Measurements from ENCODE around the gene MSI1.
A peak's percentile ranks its signal among the peaks of the same experiment; 100 is the strongest.

MSI1 gene

DNA sequence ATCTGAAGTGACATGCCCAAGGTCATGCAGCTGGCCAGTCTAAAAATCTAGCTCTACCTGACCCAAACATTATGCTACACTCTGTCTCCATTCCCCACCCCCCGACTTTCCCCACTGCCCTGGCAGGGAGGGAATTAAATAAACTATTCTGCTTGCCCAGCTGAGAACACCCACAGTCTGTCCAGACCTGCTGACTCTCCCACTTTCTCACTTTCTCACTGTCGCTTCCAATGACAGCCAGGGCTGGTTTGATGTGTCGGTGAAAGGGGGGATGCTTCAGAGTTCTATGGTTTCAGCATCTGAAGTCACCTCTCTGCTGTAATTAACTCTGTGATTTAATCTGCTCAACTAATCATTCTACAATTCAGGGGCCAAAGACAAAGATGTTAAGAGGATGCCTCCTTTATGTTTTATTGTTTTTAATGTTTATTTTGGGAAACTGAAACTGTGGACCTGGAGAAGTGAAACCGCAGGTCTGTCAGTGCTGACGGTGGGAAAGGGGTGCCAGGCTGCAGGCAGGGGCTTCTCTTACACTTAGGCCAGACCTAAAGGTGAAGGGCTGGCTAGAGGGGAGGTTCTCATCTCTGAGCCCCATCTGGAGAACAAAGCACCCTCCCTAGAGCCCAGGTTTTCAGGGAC is 8.1 kb upstream of the MSI1 start:
- no peak for DNase-seq

DNA sequence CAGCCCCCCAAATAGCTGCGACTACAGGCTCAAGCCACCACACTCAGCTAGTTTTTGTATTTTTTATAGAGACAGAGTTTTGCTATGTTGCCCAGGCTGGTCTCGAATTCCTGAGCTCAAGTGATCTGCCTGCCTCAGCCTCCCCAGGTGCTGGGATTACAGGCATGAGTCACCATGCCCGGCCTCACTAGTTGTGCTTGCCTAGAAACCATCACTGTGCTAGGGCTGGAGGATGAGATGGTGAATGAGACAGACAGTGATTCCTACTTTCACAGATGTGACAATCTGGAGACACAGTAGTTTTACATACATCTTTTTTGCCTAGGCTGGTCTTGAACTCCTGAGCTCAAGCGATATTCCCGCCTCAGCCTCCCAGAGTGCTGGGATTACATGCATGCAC is 7.5 kb upstream of the MSI1 start:
- no peak for DNase-seq

DNA sequence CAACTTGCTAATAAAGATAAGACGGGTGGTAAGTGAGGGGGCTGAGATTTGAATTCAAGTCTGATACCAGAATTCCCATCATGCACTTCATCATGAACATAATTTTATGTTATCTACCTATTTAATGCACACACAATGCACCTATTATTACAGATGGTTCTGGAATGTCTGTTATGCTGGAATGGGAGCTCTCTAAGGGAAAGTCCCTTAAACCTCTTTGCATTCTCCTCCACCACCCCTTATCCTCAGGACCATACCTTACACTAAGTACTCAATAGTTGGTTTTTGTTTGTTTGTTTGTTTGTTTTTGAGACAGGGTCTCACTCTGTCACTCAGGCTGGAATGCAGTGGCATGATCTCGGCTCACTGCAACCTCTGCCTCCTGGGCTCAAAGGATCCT is 7.0 kb upstream of the MSI1 start:
- DNase-seq: no peak

DNA sequence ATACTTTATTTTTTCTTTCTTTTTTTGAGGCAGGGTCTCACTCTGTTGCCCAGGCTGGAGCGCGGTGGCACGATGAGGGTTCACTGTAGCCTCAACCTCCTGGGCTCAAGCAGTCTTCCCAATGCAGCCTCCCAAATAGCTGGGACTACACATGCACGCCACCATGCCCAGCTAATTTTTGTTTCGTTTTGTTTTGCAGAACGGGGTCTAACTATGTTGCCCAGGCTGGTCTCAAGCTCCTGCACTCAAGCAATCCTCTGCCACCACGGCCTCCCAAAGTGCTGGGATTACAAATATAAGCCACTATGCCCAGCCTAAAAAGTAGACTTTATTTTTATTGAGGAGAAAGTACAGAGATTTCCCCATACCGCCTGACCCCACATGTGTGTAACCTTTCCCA is 4.7 kb upstream of the MSI1 start:
- no peak for DNase-seq

DNA sequence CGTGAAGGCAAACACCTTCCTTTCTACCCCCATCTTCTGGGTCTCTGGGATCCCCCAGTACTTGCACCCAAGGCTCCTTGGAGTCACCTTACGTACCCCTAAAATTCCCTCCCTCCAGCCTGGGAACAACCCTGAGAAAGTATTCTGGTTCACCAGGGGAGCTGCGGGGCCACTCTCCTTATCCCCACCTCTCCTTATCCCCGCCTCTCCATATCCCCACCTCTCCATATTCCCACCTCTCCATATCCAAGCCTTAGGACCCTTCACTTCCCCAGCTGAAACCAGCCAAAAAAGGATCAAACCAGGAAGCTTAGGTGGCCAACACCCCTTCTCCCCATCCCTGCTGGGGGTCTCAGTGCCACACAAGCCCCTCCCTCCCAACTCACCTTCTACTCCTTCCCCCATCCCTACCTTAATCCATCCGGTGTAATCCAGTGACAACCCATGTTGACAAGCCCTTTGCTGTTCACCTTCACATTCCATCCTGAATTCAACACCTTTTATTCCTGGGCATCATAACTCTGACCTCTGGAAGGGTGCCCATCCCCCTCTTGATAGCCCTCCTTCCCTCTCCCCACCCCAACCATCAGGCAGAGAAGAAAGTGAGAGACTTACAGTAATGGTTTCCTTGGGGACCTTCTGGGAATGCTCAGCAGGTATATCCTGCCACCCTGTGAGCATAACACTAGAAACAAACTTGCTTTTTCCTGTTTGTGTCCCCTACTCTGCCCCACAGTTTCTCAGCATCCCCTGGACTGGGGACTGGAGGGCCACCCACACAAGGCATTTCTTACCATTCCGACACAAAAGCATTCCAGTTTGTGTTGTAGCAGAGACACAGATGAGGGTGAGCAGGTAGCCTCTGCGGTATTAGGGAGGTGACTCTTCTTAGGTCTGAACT is 1.6 kb upstream of the MSI1 start:
- no peak for DNase-seq

DNA sequence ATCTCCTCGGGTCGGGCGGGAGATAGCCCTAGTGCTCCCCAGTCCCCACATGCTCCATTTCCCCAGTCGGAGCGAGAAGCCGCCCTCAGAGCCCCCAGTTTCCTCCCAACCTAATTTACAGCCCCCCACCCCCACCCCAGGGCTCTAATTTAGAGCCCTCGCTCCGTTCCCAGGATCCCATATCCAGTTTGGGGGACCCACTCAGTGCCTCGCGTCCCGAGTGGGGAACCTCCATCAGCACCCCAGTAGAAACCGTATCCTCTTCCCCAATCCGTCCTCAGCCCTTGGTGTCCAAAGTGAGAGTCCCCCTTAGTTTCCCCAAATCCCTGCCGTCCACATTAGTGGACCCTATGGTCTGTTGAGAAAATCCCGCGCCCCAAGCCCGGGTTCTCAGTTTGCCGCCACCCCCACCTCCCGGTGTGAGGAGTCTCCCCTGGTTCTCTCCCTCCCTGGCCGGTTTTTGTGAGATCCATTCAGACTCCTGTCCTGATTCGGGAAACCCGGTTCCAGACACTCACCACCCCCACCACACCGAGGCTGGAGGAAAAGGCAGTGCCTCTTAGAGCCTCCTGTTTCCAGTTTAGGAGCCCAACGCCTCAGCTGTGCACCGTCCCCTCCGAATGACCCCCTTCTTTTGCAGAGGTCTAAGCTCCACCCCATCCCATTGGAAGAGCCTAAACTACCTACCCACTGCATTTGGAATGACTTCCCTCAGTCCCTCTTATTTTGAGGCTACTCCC is 809 bp upstream of the MSI1 start:
- DNase-seq: no peak

DNA sequence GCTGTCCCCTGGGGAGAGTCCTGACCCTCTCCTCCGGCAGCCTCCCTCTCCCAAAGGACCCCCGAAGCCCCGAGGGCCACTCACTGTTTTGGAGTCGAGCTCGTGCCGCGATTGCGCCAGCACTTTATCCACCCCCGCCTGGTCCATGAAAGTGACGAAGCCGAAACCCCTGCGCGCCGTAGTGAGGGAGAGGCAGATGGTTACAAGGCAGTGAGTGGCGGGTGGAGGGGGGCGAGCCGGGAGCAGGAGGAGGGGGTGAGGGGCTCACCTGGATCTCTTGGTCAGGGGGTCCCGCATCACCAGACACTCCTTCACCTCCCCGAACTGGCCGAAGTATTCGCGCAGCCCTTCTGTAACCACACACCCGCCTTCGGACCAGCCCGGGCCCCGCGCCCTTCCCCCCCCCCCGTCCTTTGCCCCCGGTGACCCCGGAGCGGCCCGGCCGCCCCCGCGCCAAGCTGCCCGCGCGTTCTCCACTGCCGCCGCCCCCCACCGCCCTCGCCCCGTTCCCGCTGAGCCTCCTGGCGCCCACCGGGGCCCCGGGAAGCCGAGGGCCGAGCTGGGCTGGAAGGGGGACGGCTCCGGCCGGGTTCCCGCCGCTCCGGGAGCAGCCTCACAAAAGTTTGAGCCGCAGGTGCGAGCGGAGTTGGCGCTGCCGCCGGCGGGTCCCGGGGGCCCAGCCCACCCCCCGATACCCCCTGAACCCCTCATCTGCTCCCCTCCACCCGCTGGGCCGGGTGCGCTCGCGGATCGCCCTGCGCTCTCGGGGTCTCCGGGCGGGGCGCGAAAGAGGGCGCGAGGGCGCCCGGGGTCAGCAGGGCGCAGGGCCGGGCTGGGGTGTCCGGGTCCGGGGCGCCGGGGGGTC is 808 bp downstream of the MSI1 start:
- DNase-seq: no peak

DNA sequence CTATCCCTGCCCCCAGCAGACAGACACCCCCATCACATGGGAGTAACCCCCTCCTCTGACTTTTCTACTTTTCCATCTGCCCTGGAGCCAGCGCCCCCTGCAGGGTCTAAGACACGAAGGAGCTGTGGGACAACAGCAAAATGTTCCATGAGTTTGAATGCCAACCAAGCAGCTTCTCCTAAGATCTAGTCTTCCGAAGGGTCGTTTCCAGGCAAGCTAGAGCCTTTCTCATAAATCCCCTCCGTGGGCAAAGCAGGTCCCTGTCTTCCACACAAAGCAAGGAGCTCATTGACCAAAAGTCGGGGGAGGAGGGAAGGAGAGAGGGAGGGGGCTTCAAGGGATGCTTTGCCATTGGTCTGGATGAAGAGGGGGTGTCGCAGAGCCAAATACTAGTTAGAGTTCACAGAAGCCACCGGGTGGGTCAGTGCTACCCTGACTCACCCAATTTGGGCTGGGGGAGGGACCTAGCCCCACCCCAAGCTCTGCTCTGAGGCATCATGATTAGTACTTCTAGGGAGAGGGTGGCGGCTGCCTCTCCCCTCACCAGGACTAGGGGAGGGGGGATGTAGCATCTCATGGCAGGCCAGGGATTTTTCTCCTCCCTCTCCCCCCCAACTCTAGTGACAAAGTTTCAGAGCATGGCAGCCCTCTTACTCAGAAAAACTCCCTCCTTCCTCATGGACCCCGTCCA is 1.6 kb downstream of the MSI1 start:
- no peak for DNase-seq

DNA sequence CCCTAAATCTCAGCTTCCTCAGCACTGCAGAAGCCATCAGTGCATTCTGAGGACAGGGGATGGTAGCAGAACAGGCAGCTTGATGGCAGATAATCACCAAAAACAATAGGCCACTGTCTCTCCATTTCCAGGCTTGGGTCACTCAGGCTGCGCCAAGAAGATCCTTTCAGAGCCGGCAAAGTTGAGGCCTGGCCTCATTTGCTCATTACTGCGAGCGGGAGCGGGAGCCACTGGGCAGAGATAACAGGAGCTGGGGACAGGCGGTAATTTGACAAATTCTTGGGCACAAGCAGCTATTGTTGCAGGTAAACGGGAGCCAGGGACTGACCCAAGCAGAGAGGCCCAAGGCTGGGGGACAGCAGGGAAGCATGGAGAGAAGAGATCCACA is 2.1 kb downstream of the MSI1 start:
- no peak for DNase-seq

DNA sequence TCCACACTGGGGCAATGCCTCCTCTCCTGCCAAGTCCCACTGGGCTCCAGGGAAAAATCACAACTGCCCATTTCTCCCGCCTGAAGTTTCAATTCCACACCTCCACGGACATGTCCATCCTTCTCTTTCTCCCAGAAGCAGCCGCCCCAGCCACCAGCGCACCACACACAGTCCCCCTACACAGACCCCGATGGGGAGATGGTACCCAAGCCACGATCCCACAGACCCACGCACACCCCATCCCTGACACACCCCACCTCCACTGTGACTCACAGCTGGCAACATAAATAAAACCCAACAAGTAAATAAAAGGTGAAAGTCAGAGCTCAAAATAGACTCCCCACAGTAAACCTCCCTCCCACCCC is 2.6 kb downstream of the MSI1 start:
- DNase-seq: no peak

DNA sequence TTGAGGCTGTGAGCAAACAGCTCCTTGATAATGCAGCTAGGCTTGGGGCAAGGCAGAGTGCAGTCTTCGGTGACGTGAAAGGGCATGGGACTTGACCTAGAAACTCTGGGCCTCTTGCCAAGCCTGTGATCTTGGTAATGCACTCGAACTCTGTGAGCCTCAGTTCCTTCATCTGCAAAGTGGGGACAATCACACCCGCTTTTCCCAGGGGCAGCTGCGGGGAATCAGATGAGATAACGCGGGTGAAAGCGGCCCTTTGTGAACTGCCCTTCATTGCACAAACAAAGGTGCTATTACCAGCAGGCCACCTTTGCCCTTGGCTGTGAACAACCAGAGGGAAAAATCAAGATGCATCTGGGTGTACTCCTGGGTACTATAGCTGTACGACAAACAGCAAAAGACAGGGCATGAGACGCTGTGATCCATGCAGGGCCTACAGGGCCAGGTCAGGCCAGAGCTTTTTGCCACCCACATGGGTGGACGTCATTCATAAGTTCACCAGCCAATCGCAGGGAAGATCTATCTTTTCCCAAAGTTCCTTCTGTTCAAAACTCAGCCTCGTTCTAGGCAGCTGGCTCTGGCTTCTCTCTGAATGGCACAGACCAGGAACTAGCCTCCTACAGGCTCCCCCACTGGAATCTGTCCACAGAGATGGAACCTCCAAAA is 3.2 kb downstream of the MSI1 start:
- DNase-seq: no peak

DNA sequence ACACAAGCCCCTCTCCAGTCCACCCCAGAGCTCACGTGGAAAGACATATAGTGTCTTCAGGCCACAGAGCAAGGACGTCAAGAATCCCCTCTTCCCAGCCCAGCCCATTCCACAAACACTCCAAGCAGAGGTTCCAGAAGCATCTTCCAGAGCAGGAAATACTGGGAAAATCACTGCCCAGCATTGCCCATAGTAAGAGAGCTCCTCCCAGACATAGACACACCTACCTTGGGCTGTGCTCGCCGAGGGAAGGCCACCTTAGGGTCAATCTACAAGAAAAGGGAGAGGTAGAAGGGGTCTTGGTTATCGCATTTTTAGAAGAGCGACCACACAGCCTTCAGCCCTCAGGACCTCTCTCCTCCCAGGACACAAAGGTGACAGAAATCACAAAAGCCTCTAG is 4.5 kb downstream of the MSI1 start:
- DNase-seq: no peak

DNA sequence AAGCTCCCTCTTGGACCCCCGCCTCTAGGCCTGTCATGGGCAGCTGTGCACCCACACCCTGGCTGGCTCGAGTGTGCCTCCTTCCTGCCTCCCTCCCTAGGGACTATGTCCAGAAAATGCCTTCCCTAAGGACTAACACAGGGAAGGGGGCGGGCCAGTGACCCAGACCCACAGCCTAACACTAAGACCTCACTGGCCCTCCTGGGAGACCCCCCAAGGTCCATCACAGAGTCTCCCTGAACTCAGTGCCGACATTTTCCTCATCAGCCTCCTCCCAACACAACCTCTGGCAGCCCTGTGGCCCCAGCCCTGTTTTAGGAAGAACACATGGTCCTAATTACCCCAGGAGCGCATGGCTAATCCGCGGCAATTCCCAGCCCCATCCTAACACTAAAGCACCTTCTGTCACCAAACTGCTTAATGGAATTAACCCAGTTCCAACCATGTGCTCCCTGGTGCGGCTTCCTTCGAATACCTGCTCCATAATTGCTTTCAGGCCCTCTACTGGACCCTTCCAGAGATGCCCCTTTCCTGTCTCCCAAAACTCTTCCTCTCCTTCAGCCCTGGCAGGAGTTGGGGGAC is 5.6 kb downstream of the MSI1 start:
- peak in 1 of 2 experiments; percentile 19 for DNase-seq

DNA sequence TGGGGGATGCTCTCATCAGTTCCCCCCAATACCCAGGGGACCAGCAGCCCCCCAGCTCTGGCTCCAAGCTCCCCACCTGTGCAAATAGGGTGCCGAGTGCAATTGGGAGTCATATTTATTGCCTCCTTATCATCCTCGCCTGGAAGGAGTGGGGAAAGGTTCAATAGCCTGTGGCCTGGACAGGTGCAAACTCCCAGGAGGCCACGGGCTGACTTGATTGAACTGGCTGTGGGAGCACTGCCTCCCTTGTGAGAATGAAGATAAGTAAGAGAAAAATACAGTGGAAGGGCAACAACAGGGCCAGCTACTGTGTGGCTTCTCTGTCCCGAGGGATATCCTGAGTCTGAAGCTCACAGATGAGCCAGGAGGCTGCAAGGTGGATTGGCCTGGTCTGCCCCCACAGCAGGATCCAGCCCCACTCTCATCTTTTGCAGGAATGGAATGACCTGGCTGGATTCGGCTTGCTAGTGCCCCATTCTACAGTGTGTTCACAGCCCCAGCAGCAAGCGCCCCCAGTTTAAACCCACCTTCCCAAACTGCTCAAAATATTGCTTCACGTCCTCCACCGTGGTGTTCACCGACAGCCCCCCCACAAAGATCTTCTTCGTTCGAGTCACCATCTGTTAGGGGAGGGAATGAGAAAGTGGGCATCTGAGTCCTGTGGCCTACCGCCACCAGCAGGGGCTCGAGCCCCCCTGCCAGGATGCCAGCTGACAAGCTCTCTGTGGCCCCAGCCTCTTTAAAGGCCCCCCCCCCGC is 6.3 kb downstream of the MSI1 start:
- DNase-seq: peak in 1 of 2 experiments; percentile 12

DNA sequence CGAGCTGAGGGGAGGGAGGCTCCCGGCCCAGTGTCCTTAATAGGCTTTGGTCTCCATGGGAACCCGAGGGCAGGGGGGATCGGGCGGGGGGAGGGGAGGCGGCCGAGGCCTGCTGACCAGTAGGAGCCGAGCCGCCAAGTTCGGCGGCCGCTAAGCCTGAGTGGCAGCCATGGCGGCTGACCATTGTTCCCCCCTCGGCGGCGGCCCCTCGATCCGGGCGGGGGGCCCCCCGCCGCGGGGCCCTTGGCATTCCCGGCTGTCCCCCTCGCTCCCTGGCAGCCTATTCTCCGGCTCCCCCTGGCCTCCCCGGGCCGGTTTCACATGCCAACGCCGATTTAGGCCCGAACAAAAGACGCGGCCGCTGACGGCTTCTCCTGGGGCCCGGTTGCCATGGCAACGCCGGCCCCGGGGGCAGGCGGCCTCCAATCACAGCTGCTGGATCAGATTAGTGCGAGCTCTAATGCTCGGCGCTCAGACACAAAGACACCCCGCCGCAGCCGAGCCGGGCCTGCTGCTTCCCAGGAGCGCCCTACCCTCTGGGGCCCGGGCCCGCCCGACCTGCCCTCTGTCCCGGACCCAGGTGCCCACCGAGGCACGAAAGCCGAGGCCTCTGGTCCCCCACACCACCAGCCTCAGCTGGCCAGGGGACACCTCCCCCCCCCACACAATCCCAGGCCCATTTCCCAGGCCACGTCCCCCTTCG is 7.3 kb downstream of the MSI1 start:
- DNase-seq: peak; percentile 59 to 87

DNA sequence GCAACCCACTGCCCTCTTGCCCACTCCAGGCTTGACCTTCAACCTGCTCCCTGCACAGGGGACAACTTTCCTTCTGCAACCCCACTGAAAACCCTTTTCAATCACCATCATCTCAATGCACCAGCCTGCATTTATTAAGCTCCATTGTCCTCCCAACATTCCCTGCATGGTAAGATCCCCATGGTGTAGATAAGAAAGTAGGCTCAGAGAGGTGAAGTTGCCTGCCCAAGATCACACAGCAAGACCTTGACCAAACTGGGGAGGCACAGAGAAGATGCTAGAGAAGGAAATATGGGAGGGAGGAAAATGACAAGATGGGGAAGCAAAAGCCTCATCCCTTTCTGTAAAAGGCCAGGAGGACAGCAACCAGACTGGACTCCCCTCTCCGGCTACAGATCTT is 9.8 kb downstream of the MSI1 start:
- DNase-seq: no peak

DNA sequence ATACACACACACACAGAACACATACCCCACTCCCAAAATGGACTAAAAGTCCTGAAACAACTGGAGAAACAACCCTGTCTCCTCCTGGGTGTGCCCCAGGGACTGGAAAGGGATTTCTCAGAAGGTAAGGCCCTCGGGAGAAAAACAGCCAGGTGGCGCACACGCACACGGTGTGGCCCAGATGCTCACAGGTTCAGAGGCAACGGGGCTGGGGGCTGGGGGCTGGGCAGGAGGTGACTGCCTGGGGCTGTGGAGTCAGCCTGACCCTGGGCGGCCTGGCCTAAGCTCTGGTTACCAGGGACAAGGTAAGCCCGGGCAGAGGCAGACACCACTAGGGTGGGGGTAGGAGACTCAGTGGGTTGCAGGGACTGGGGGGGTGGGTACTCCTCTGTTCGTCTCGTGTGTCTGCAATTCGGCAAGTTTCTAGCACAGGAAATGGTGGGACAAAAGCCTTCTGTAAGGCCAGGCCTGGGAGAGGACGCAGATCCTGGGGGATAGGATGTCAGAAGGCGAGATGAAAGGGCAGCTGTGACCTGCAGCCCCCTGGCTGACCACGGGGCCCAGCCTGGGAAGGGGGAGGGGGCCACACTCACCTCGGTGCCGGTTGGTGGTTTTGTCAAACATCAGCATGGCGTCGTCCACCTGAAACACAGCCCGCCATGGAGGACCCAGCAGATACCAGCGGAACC is 10.4 kb downstream of the MSI1 start:
- DNase-seq: no peak

DNA sequence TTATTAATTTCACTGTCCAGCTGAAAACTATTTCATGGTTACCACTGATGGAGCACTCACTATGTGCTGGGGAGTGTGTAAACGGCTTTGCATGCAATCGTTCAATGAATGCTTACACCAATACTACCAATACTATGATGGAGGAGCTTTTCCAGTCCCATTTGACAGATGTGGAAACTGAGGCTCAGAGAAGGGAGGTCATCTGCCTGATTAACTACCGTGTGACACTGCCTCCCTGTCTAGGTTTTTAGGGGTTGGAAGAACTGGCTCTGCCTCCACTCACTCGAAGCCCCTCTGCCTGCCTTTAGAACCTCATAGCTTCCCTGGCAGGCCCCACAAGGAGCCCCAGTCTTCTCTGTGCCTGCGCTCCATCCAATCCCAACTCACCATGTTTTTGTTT is 11.9 kb downstream of the MSI1 start:
- DNase-seq: no peak

DNA sequence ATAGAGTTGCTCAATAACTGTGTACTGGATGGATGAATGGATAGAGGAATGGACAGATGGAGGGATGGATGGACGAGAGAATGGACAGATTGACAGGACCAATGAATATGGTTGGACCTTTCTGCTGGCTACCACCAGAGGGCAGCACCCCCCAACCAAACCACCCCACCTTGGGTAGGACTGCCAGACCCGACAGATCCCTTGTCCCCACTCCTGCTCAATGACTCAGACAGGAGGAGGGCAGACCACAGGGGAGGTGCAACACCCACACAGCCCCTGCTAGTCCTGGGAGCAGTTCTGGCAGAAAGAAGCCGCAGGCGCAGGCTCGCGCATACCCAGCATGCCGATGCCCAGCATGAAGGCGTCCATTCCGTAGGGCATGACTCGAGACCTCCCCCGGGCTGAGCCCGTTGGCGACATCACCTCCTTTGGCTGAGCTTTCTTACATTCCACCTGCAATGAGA is 12.4 kb downstream of the MSI1 start:
- DNase-seq: peak in 1 of 2 experiments; percentile 61
